ENCODE data around the gene ALKBH3. TPM values are rescaled to one million over a fixed set of nuclear protein-coding genes. Genes with fewer than 3 reads are reported as not detected.
A peak's percentile ranks its signal among the peaks of the same experiment; 100 is the strongest.

Gene ALKBH3
- total RNA-seq, 1 experiment from 2014 or later: 13.3 TPM

DNA sequence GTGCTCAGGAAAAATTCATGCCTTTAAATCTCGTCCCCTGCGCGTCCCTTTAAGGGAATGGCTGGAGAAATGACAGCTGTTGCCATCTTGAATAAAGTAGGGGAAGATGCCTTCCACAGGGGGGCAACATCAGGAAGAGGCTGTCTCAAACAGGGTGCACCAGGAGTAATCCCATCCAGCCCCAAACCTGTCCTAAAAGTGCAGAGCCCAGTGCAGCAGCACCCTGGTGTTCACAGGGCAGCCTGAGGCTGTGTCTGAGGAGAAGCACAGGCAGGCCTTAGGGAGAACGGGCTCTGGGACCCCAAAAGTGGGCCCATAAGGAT lies 51.0 kb downstream of the ALKBH3 start:
- TF ChIP-seq TEAD4 (CRISPR knock-in tag; IDR thresholded peaks at IDR 0.05): peak; percentile 56; the same call in 1 of the 2 replicates
- peak; percentile 57; the same call in 1 of the 2 replicates for TF ChIP-seq TEAD1 (CRISPR knock-in tag; IDR thresholded peaks at IDR 0.05)
- TF ChIP-seq MXD4 (CRISPR knock-in tag; IDR thresholded peaks at IDR 0.05; ENCODE audit: borderline replicate concordance): no peak
- H3K4me1 Mint-ChIP-seq: peaks cover 14% of the 10 kb centered on the region
- DNase-seq (ENCODE audit: low spot score) (no peak), ATAC-seq (peak; percentile 77)
- H3K4me3 Mint-ChIP-seq: no peak overlapping the region
- ChIA-PET CTCF (interaction anchor here (0.7 to 4.2 kb wide), 9 partner anchors 9 to 163 kb away, joined by 3 to 54 read pairs (median 3); partner anchors contain the start of genes C11orf96 and EXT2), POLR2A (no interaction called here)
- no peak overlapping the region for H3K27ac Mint-ChIP-seq
- H3K36me3 Mint-ChIP-seq: no peaks in the 10 kb centered on the region
- H3K27me3 Mint-ChIP-seq (ENCODE audit: low read depth): no peaks in the 10 kb centered on the region
- H3K9me3 Mint-ChIP-seq: no peaks in the 10 kb centered on the region

GRCh38 chr11:43933226-43933607 lies 52.6 kb downstream of the ALKBH3 start:
- TF ChIP-seq, protein P1, sequence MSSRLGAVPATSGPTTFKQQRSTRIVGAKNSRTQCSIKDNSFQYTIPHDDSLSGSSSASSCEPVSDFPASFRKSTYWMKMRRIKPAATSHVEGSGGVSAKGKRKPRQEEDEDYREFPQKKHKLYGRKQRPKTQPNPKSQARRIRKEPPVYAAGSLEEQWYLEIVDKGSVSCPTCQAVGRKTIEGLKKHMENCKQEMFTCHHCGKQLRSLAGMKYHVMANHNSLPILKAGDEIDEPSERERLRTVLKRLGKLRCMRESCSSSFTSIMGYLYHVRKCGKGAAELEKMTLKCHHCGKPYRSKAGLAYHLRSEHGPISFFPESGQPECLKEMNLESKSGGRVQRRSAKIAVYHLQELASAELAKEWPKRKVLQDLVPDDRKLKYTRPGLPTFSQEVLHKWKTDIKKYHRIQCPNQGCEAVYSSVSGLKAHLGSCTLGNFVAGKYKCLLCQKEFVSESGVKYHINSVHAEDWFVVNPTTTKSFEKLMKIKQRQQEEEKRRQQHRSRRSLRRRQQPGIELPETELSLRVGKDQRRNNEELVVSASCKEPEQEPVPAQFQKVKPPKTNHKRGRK (CRISPR knock-in tag; IDR thresholded peaks at IDR 0.05; ENCODE audit: borderline replicate concordance): no peak
- TF ChIP-seq MYBL2 (CRISPR knock-in tag; IDR thresholded peaks at IDR 0.05) (no peak), TEAD4 (CRISPR knock-in tag; IDR thresholded peaks at IDR 0.05) (no peak), ZNF423 (CRISPR knock-in tag; IDR thresholded peaks at IDR 0.05) (no peak), NFATC4 (CRISPR knock-in tag; IDR thresholded peaks at IDR 0.05) (no peak), ZNF219 (CRISPR knock-in tag; IDR thresholded peaks at IDR 0.05; ENCODE audit: borderline replicate concordance) (no peak), CBFB (CRISPR knock-in tag; IDR thresholded peaks at IDR 0.05; ENCODE audit: low read depth) (no peak), SMAD4 (CRISPR knock-in tag; IDR thresholded peaks at IDR 0.05) (no peak), FOXP4 (CRISPR knock-in tag; IDR thresholded peaks at IDR 0.05) (no peak), RORB (CRISPR knock-in tag; IDR thresholded peaks at IDR 0.05) (no peak), TP53 (CRISPR knock-in tag; IDR thresholded peaks at IDR 0.05) (no peak)
- TF ChIP-seq, protein P2, sequence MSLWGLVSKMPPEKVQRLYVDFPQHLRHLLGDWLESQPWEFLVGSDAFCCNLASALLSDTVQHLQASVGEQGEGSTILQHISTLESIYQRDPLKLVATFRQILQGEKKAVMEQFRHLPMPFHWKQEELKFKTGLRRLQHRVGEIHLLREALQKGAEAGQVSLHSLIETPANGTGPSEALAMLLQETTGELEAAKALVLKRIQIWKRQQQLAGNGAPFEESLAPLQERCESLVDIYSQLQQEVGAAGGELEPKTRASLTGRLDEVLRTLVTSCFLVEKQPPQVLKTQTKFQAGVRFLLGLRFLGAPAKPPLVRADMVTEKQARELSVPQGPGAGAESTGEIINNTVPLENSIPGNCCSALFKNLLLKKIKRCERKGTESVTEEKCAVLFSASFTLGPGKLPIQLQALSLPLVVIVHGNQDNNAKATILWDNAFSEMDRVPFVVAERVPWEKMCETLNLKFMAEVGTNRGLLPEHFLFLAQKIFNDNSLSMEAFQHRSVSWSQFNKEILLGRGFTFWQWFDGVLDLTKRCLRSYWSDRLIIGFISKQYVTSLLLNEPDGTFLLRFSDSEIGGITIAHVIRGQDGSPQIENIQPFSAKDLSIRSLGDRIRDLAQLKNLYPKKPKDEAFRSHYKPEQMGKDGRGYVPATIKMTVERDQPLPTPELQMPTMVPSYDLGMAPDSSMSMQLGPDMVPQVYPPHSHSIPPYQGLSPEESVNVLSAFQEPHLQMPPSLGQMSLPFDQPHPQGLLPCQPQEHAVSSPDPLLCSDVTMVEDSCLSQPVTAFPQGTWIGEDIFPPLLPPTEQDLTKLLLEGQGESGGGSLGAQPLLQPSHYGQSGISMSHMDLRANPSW (CRISPR knock-in tag; conservative IDR thresholded peaks at IDR 0.05; ENCODE audit: low read depth): no peak
- TF ChIP-seq, protein P3, sequence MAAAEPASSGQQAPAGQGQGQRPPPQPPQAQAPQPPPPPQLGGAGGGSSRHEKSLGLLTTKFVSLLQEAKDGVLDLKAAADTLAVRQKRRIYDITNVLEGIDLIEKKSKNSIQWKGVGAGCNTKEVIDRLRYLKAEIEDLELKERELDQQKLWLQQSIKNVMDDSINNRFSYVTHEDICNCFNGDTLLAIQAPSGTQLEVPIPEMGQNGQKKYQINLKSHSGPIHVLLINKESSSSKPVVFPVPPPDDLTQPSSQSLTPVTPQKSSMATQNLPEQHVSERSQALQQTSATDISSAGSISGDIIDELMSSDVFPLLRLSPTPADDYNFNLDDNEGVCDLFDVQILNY (CRISPR knock-in tag; IDR thresholded peaks at IDR 0.05): no peak
- TF ChIP-seq, protein P4, sequence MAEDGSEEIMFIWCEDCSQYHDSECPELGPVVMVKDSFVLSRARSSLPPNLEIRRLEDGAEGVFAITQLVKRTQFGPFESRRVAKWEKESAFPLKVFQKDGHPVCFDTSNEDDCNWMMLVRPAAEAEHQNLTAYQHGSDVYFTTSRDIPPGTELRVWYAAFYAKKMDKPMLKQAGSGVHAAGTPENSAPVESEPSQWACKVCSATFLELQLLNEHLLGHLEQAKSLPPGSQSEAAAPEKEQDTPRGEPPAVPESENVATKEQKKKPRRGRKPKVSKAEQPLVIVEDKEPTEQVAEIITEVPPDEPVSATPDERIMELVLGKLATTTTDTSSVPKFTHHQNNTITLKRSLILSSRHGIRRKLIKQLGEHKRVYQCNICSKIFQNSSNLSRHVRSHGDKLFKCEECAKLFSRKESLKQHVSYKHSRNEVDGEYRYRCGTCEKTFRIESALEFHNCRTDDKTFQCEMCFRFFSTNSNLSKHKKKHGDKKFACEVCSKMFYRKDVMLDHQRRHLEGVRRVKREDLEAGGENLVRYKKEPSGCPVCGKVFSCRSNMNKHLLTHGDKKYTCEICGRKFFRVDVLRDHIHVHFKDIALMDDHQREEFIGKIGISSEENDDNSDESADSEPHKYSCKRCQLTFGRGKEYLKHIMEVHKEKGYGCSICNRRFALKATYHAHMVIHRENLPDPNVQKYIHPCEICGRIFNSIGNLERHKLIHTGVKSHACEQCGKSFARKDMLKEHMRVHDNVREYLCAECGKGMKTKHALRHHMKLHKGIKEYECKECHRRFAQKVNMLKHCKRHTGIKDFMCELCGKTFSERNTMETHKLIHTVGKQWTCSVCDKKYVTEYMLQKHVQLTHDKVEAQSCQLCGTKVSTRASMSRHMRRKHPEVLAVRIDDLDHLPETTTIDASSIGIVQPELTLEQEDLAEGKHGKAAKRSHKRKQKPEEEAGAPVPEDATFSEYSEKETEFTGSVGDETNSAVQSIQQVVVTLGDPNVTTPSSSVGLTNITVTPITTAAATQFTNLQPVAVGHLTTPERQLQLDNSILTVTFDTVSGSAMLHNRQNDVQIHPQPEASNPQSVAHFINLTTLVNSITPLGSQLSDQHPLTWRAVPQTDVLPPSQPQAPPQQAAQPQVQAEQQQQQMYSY (CRISPR knock-in tag; IDR thresholded peaks at IDR 0.05): no peak
- TF ChIP-seq, protein P5, sequence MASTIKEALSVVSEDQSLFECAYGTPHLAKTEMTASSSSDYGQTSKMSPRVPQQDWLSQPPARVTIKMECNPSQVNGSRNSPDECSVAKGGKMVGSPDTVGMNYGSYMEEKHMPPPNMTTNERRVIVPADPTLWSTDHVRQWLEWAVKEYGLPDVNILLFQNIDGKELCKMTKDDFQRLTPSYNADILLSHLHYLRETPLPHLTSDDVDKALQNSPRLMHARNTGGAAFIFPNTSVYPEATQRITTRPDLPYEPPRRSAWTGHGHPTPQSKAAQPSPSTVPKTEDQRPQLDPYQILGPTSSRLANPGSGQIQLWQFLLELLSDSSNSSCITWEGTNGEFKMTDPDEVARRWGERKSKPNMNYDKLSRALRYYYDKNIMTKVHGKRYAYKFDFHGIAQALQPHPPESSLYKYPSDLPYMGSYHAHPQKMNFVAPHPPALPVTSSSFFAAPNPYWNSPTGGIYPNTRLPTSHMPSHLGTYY (CRISPR knock-in tag; IDR thresholded peaks at IDR 0.05): no peak
- ATAC-seq: no peak
- no peak for DNase-seq (ENCODE audit: low spot score)
- Mint-ChIP-seq H3K27me3 (ENCODE audit: low read depth) (peaks cover 2% of the 10 kb centered on the region; the same call in 1 of the 2 replicates), H3K4me1 (peaks cover 6% of the 10 kb centered on the region), H3K4me3 (no peak overlapping the region), H3K9me3 (no peaks in the 10 kb centered on the region), H3K27ac (no peak overlapping the region), H3K36me3 (no peaks in the 10 kb centered on the region)
- POLR2A ChIA-PET: interaction anchor here (1.1 kb wide), 1 partner anchor 9 kb away, joined by 3 read pairs; no protein-coding TSS in a partner anchor
- CTCF ChIA-PET: interaction anchor here (0.7 to 4.2 kb wide), 5 partner anchors 9 to 177 kb away, joined by 3 to 54 read pairs (median 5); partner anchors contain the start of gene C11orf96

Data from WTC11 (cell line).